A549 (cell line): ENCODE measurements around the gene PLXND1.

Experiments used
- BHLHE40 ChIP-seq: IDR thresholded peaks from 2 replicates; pipeline ENCODE4 v1.6.1; 2012; ENCODE audit warnings: low read depth, low read length, inconsistent platforms
- CHD2 ChIP-seq: fragments of 150-350 bp; IDR thresholded peaks from 2 replicates; pipeline ENCODE4 v1.6.1; 2014; ENCODE audit warnings: low read length; ENCODE audit not compliant: partially characterized antibody
- EP300 ChIP-seq, 2 experiments: fragments of >200 bp; sonication (Bioruptor Twin); formaldehyde crosslinking; IDR thresholded peaks; 2 replicates in 1 of 2; 3 replicates in 1 of 2; pipeline ENCODE4 v1.6.1; 2016 to 2017
- JUN ChIP-seq, 2 experiments: fragments of >200 bp; sonication (Bioruptor Twin); formaldehyde crosslinking; IDR thresholded peaks; 2 replicates in 1 of 2; 3 replicates in 1 of 2; pipeline ENCODE4 v1.6.1; 2016 to 2017
- JUNB ChIP-seq: fragments of >200 bp; sonication (Bioruptor Twin); formaldehyde crosslinking; IDR thresholded peaks from 2 replicates; pipeline ENCODE4 v1.6.1; 2016
- KDM1A ChIP-seq: fragments of 200-600 bp; sonication (generic); IDR thresholded peaks from 2 replicates; pipeline ENCODE4 v1.6.1; 2016; ENCODE audit warnings: low read depth, mild to moderate bottlenecking
- POLR2A ChIP-seq: IDR thresholded peaks from 2 replicates; pipeline ENCODE4 v1.6.1; 2012; ENCODE audit warnings: mild to moderate bottlenecking, low read length
- POLR2AphosphoS2 ChIP-seq: conservative IDR thresholded peaks from 2 replicates; pipeline ENCODE4 v1.6.1; 2012; ENCODE audit warnings: low read length, improper control_type of control experiment, inconsistent platforms
- RFX5 ChIP-seq: fragments of 450-650 bp; IDR thresholded peaks from 2 replicates; pipeline ENCODE4 v1.7.1; 2014; ENCODE audit warnings: antibody characterized with exemption, mild to moderate bottlenecking, moderate library complexity
- TF ChIP-seq, protein P1 (sequence below): fragments of >200 bp; sonication (Bioruptor Twin); formaldehyde crosslinking; IDR thresholded peaks from 3 replicates; pipeline ENCODE4 v1.5.1; 2016

DNA sequence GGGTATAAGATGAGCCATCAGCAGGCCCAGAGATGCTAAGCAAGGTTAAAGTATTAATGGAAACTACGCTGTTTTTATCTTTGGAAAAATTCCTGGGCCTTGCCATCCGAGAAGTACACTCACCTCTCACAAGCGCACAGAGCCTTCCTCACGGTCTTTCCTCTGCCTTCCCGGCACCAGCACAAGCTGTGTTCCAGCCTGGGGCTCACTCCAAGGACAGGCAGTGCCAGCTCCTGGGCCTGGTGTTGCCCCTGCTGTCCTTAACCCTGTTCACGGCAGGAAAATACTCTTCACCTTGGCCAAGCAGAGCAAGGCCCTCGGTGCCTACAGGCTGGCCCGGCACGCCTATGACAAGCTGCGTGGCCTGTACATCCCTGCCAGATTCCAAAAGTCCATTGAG, 92.4 kb downstream of the PLXND1 start:
- TF ChIP-seq POLR2A = no peak
- TF ChIP-seq CHD2 = no peak
- TF ChIP-seq RFX5 = no peak
- TF ChIP-seq, protein P1, sequence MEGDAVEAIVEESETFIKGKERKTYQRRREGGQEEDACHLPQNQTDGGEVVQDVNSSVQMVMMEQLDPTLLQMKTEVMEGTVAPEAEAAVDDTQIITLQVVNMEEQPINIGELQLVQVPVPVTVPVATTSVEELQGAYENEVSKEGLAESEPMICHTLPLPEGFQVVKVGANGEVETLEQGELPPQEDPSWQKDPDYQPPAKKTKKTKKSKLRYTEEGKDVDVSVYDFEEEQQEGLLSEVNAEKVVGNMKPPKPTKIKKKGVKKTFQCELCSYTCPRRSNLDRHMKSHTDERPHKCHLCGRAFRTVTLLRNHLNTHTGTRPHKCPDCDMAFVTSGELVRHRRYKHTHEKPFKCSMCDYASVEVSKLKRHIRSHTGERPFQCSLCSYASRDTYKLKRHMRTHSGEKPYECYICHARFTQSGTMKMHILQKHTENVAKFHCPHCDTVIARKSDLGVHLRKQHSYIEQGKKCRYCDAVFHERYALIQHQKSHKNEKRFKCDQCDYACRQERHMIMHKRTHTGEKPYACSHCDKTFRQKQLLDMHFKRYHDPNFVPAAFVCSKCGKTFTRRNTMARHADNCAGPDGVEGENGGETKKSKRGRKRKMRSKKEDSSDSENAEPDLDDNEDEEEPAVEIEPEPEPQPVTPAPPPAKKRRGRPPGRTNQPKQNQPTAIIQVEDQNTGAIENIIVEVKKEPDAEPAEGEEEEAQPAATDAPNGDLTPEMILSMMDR = no peak
- no peak for TF ChIP-seq JUNB
- TF ChIP-seq BHLHE40 = no peak
- TF ChIP-seq POLR2AphosphoS2 = no peak
- no peak for TF ChIP-seq EP300 (IDR thresholded peaks at IDR 0.05)
- no peak for TF ChIP-seq JUN (IDR thresholded peaks at IDR 0.05)
- no peak for TF ChIP-seq KDM1A
